HG02571 (cell line): ENCODE data around the gene PPIB.
A peak's percentile ranks its signal among the peaks of the same experiment; 100 is the strongest.

ENCODE experiments used
- ATAC-seq: cut with Tn5 transposase; IDR thresholded peaks from one replicate; pipeline ENCODE4 v1.9.1; 2021; ENCODE audit warnings: mild to moderate bottlenecking, moderate library complexity; ENCODE audit not compliant: unreplicated experiment

Gene PPIB

GRCh38 chr15:64158363-64159134, 4.3 kb downstream of the PPIB start:
- ATAC-seq, result no peak

- no peak for ATAC-seq
Observed at GRCh38 chr15:64157599-64158125, 5.2 kb downstream of the PPIB start.

- no peak for ATAC-seq
Observed at GRCh38 chr15:64156652-64157331, 6.0 kb downstream of the PPIB start.

- ATAC-seq, result no peak
Observed at GRCh38 chr15:64155802-64156651, 6.8 kb downstream of the PPIB start.

GRCh38 chr15:64153480-64154367, 9.1 kb downstream of the PPIB start:
- peak; percentile 54 for ATAC-seq

GRCh38 chr15:64152507-64153387, 10.1 kb downstream of the PPIB start:
- peak; percentile 19 for ATAC-seq

- peak; percentile 4 for ATAC-seq
Observed at GRCh38 chr15:64151727-64152506, 10.9 kb downstream of the PPIB start, which contains the start of gene SNX22. TSS of gene SNX22 (plus strand) at chr15:64151731. CDS start at chr15:64151776, 45 bp downstream.

GRCh38 chr15:64149893-64150578, 12.8 kb downstream of the PPIB start:
- no peak for ATAC-seq

- no peak for ATAC-seq
Observed at GRCh38 chr15:64149424-64149823, 13.4 kb downstream of the PPIB start.

GRCh38 chr15:64148581-64148980, 14.2 kb downstream of the PPIB start:
- ATAC-seq, result no peak

GRCh38 chr15:64148168-64148567, 14.7 kb downstream of the PPIB start:
- ATAC-seq, result no peak

- no peak for ATAC-seq
Observed at GRCh38 chr15:64146885-64147681, 15.7 kb downstream of the PPIB start.

- ATAC-seq, result no peak
Observed at GRCh38 chr15:64146520-64146884, 16.3 kb downstream of the PPIB start.

GRCh38 chr15:64146041-64146440, 16.8 kb downstream of the PPIB start:
- no peak for ATAC-seq

- ATAC-seq, result peak; percentile 49
Observed at GRCh38 chr15:64144565-64145281, 18.1 kb downstream of the PPIB start.

- no peak for ATAC-seq
Observed at GRCh38 chr15:64144192-64144564, 18.6 kb downstream of the PPIB start.
